HepG2 (cell line): ENCODE measurements around the gene TCP11X2. TPM values are rescaled to one million over a fixed set of nuclear protein-coding genes. Genes with fewer than 3 reads are reported as not detected.
"Not testable (repeated sequence)": the region's sequence is repeated elsewhere in the genome, so short reads cannot be mapped to it uniquely, and the experiment has no call there.

Experiments used
- ATAC-seq: fragments of 200-7000 bp; cut with Tn5 transposase; 3 replicates; pipeline ENCODE4 v1.9.1; 2020; ENCODE audit warnings: mild to moderate bottlenecking, moderate library complexity
- Bru-seq: library from RNA; stranded (reverse); fragments of 400-500 nt; gene quantifications from one replicate; lab custom pipeline; 2021; lab: Mats Ljungman, UMichigan
- BruChase-seq, 2 experiments: library from RNA; stranded (reverse); fragments of 400-500 nt; gene quantifications; one replicate each; lab custom pipeline; 2021; lab: Mats Ljungman, UMichigan
- BruUV-seq: library from RNA; stranded (reverse); fragments of 400-500 nt; replicated peaks from 2 replicates; lab custom pipeline; 2021; lab: Mats Ljungman, UMichigan
- CTCF ChIA-PET: fragments of 300-600 bp; formaldehyde crosslinking; extraction: SDS; loops from one replicate; lab custom pipeline; 2021; ENCODE audit warnings: low total read pairs, inconsistent platforms, low intra/inter-chr PET ratio; lab: Yijun Ruan, JAX
- POLR2A ChIA-PET: fragments of 350-600 bp; sonication (Branson Sonifier 250); formaldehyde crosslinking; loops from one replicate; lab custom pipeline; 2020; ENCODE audit warnings: antibody characterized with exemption, inconsistent platforms; lab: Yijun Ruan, JAX
- DNase-seq: peaks from one replicate; pipeline ENCODE4 v3.0.0-alpha.2; 2015; ENCODE audit warnings: low spot score
- FAIRE-seq: peaks from 3 replicates; lab custom pipeline; 2011; peaks lifted over from hg19 to GRCh38; lab: Jason Lieb, UNC
- H2AFZ ChIP-seq: one replicate; pipeline ENCODE4 v1.6.1; 2011; ENCODE audit warnings: low read length, inconsistent platforms
- H3K27ac ChIP-seq: fragments of 300-600 bp; 3 replicates; pipeline ENCODE4 v1.8.0; 2011; ENCODE audit warnings: mixed run types, mild to moderate bottlenecking, mixed read lengths, low read length, inconsistent platforms; ENCODE audit not compliant: insufficient read depth; ENCODE audit errors: extremely low read length
- H3K27me3 ChIP-seq, 2 experiments: fragments of 200-600 bp in 1 of 2; 2 replicates in 1 of 2; 3 replicates in 1 of 2; pipeline versions ENCODE4 v1.6.0 to v1.8.0; 2011; ENCODE audit warnings: low read length in 2 of 2, mild to moderate bottlenecking in 2 of 2, moderate library complexity in 2 of 2, inconsistent platforms in 1 of 2; ENCODE audit not compliant: insufficient read depth in 2 of 2, control insufficient read depth in 1 of 2
- H3K36me3 ChIP-seq, 2 experiments: fragments of 200-600 bp in 1 of 2; replicated peaks in 1 of 2; 2 replicates in 1 of 2; 3 replicates in 1 of 2; pipeline versions ENCODE4 v1.5.1 to v1.8.0; 2011; ENCODE audit warnings: low read length in 2 of 2, inconsistent platforms in 1 of 2; ENCODE audit not compliant: insufficient read depth in 2 of 2, control insufficient read depth in 1 of 2
- H3K4me1 ChIP-seq: 2 replicates; pipeline ENCODE4 v1.5.1; 2012; ENCODE audit warnings: low read length, inconsistent platforms; ENCODE audit not compliant: insufficient read depth
- H3K4me2 ChIP-seq: 2 replicates; pipeline ENCODE4 v1.6.0; 2011; ENCODE audit warnings: low read depth, low read length, inconsistent platforms
- H3K4me3 ChIP-seq, 3 experiments: fragments of 200-600 bp in 1 of 3; sonication (generic), shearing (Covaris generic) in 1 of 3; replicated peaks in 1 of 3; 2 replicates each; pipeline ENCODE4 v1.5.1; 2011 to 2016; ENCODE audit warnings: low read length in 3 of 3, inconsistent platforms in 2 of 3, low read depth in 2 of 3, mild to moderate bottlenecking in 2 of 3, control low read depth in 1 of 3, mixed read lengths in 1 of 3; ENCODE audit not compliant: insufficient read depth in 1 of 3
- H3K79me2 ChIP-seq: one replicate; pipeline ENCODE4 v1.6.1; 2011; ENCODE audit warnings: low read length, inconsistent platforms; ENCODE audit not compliant: insufficient read depth
- H3K9ac ChIP-seq: 2 replicates; pipeline ENCODE4 v1.6.0; 2011; ENCODE audit warnings: mild to moderate bottlenecking, low read depth, low read length, inconsistent platforms; ENCODE audit not compliant: insufficient read depth
- H3K9me3 ChIP-seq: 2 replicates; pipeline ENCODE4 v1.5.1; 2012; ENCODE audit warnings: mild to moderate bottlenecking, low read length
- H4K20me1 ChIP-seq: 2 replicates; pipeline ENCODE4 v1.6.0; 2011; ENCODE audit warnings: inconsistent platforms, mild to moderate bottlenecking, low read length, moderate library complexity; ENCODE audit not compliant: insufficient read depth
- GRHL1 ChIP-seq: sonication (generic); formaldehyde crosslinking; conservative IDR thresholded peaks from 2 replicates; pipeline ENCODE4 v1.8.0; 2022; ENCODE audit warnings: missing genetic modification reagents
- SMYD3 ChIP-seq: sonication (generic); formaldehyde crosslinking; IDR thresholded peaks from 2 replicates; pipeline ENCODE4 v1.8.1; 2023; ENCODE audit warnings: mild to moderate bottlenecking, missing genetic modification reagents
- STAG1 ChIP-seq: sonication (generic); formaldehyde crosslinking; IDR thresholded peaks from 2 replicates; pipeline ENCODE4 v1.4.0; 2020; ENCODE audit warnings: missing genetic modification reagents
- WGBS: methylation state at CpG from one replicate; pipeline ENCODE4 v1.1.6; 2017; ENCODE audit warnings: low lambda C conversion rate; 5-methylcytosine and 5-hydroxymethylcytosine counted together
- in situ Hi-C: cut with HindIII; loops from 2 replicates; pipeline ENCODE4 v1.10.0; 2017; ENCODE audit warnings: low pct_unique_long_range_greater_than_20kb; ENCODE audit not compliant: extremely low pct_ligation_motif_present
- intact Hi-C: fragments of 100-400 bp; cut with micrococcal nuclease; formaldehyde crosslinking; loops from one replicate; pipeline ENCODE4 v1.10.0; 2022; ENCODE audit not compliant: unreplicated experiment
- long read RNA-seq, 2 experiments: library from RNA in 1 of 2; library from polyadenylated mRNA in 1 of 2; stranded (forward) in 1 of 2; unstranded in 1 of 2; transcript quantifications; one replicate each; pipeline ENCODE4 v2.0.0, GENCODE V29; 2019 to 2022
- polyA minus RNA-seq, 3 experiments: library from RNA; depleted of rRNA, polyadenylated mRNA; stranded (reverse); fragments of >200 nt; gene quantifications; 2 replicates each; pipeline ENCODE4 v1.2.3, GENCODE V29; 2011; ENCODE audit warnings: low replicate concordance in 1 of 3
- polyA plus RNA-seq, 8 experiments: library from polyadenylated mRNA; depleted of rRNA in 3 of 8; stranded (reverse) in 7 of 8; unstranded in 1 of 8; fragments of >200 nt; fragmentation: Illumina TruSeq in 4 of 8; extraction: Trizol in 4 of 8; gene quantifications; 2 replicates each; pipeline versions ENCODE4 v1.2.1 to v1.2.3, GENCODE V29; 2011 to 2016; ENCODE audit warnings: low read depth in 4 of 8, missing spikeins in 1 of 8, mixed read lengths in 1 of 8; ENCODE audit not compliant: insufficient read depth in 1 of 8
- total RNA-seq, 5 experiments: library from RNA; depleted of rRNA; stranded (reverse); fragments of >200 nt; fragmentation: Illumina TruSeq; extraction: Trizol; gene quantifications; 2 replicates each; pipeline ENCODE4 v1.2.3, GENCODE V29; 2016; ENCODE audit warnings: low read depth in 1 of 5
- TF ChIP-seq, protein P1 (sequence below): sonication (generic); formaldehyde crosslinking; IDR thresholded peaks from 2 replicates; pipeline ENCODE4 v1.5.0; 2020; ENCODE audit warnings: mild to moderate bottlenecking, missing genetic modification reagents, moderate library complexity

TCP11X2 gene
- total RNA-seq (2016; rRNA removed; fragmentation: Illumina TruSeq; extraction: Trizol) (not detected in 2 replicates), polyA plus RNA-seq (2011; rRNA removed) (not detected in 2 replicates), polyA minus RNA-seq (2011; rRNA and poly(A)+ RNA removed; ENCODE audit: low replicate concordance) (not detected in 2 replicates), Bru-seq, nascent RNA (not detected), BruChase-seq, experiment 1, labeled RNA remaining after a 6-hour chase (not detected), BruChase-seq, experiment 2, labeled RNA remaining after a 2-hour chase (not detected)
- total RNA-seq (2016; cell fraction: cytosol; rRNA removed; fragmentation: Illumina TruSeq; extraction: Trizol; ENCODE audit: low read depth) = not detected in 2 replicates
- total RNA-seq (2016; cell fraction: insoluble cytoplasmic fraction; rRNA removed; fragmentation: Illumina TruSeq; extraction: Trizol) = not detected in 2 replicates
- not detected in 2 replicates for total RNA-seq (2016; cell fraction: membrane; rRNA removed; fragmentation: Illumina TruSeq; extraction: Trizol)
- total RNA-seq (2016; cell fraction: nucleus; rRNA removed; fragmentation: Illumina TruSeq; extraction: Trizol) = not detected in 2 replicates
- not detected in 2 replicates for polyA plus RNA-seq (2011; cell fraction: cytosol; rRNA removed)
- polyA plus RNA-seq (2011; cell fraction: nucleus; rRNA removed) = not detected in 2 replicates
- not detected in 2 replicates for polyA plus RNA-seq (2012)
- not detected in 2 replicates for polyA plus RNA-seq (2016; cell fraction: cytosol; fragmentation: Illumina TruSeq; extraction: Trizol; ENCODE audit: low read depth)
- not detected in 2 replicates for polyA plus RNA-seq (2016; cell fraction: insoluble cytoplasmic fraction; fragmentation: Illumina TruSeq; extraction: Trizol; ENCODE audit: low read depth)
- polyA plus RNA-seq (2016; cell fraction: membrane; fragmentation: Illumina TruSeq; extraction: Trizol; ENCODE audit: low read depth) = not detected in 2 replicates
- not detected in 2 replicates for polyA plus RNA-seq (2016; cell fraction: nucleus; fragmentation: Illumina TruSeq; extraction: Trizol; ENCODE audit: insufficient read depth, low read depth)
- polyA minus RNA-seq (2011; cell fraction: cytosol; rRNA and poly(A)+ RNA removed) = not detected in 2 replicates
- not detected in 2 replicates for polyA minus RNA-seq (2011; cell fraction: nucleus; rRNA and poly(A)+ RNA removed)
- long read RNA-seq, experiment 1 = 0 reads
- long read RNA-seq, experiment 2 = 0 reads

- DNase-seq, H3K36me3 ChIP-seq, CTCF ChIA-PET, ATAC-seq, H2AFZ ChIP-seq, H3K4me2 ChIP-seq, in situ Hi-C loops, intact Hi-C loops, H4K20me1 ChIP-seq, FAIRE-seq, H3K27ac ChIP-seq, POLR2A ChIA-PET, H3K27me3 ChIP-seq, BruUV-seq, H3K79me2 ChIP-seq, H3K4me1 ChIP-seq, H3K9me3 ChIP-seq, H3K9ac ChIP-seq, H3K4me3 ChIP-seq: not testable (repeated sequence)
- WGBS = no CpG with 5 or more reads among the region's 17 CpGs
Observed at GRCh38 chrX:102471762-102472220, at the start of gene TCP11X2. TSS of gene TCP11X2 (minus strand) at chrX:102471812.

- Histone ChIP-seq H3K27me3 (peaks cover 0 to 1% of the 10 kb centered on the region in 2 experiments; a peak in 1 of 5 replicates), H2AFZ (no peak overlapping the region), H3K36me3 (no peaks in the 10 kb centered on the region), H3K4me2 (no peak overlapping the region), H3K4me3 (no peak overlapping the region), H3K9ac (no peak overlapping the region), H3K9me3 (no peaks in the 10 kb centered on the region), H4K20me1 (no peaks in the 10 kb centered on the region), H3K27ac (no peak overlapping the region), H3K4me1 (no peaks in the 10 kb centered on the region), H3K79me2 (no peaks in the 10 kb centered on the region)
- DNase-seq (no peak), FAIRE-seq (peak; percentile 73), ATAC-seq (no peak)
- in situ Hi-C loops = no loop called here
- ChIA-PET POLR2A (no interaction called here), CTCF (no interaction called here)
- WGBS = 40% methylated on average over 7 of the region's 7 CpGs
- TF ChIP-seq STAG1 (CRISPR knock-in tag) (peak; percentile 14; the same call in 1 of the 2 replicates), SMYD3 (CRISPR knock-in tag) (no peak), GRHL1 (CRISPR knock-in tag) (no peak)
- TF ChIP-seq, protein P1, sequence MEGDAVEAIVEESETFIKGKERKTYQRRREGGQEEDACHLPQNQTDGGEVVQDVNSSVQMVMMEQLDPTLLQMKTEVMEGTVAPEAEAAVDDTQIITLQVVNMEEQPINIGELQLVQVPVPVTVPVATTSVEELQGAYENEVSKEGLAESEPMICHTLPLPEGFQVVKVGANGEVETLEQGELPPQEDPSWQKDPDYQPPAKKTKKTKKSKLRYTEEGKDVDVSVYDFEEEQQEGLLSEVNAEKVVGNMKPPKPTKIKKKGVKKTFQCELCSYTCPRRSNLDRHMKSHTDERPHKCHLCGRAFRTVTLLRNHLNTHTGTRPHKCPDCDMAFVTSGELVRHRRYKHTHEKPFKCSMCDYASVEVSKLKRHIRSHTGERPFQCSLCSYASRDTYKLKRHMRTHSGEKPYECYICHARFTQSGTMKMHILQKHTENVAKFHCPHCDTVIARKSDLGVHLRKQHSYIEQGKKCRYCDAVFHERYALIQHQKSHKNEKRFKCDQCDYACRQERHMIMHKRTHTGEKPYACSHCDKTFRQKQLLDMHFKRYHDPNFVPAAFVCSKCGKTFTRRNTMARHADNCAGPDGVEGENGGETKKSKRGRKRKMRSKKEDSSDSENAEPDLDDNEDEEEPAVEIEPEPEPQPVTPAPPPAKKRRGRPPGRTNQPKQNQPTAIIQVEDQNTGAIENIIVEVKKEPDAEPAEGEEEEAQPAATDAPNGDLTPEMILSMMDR = peak; percentile 36
- BruUV-seq = no TSS peak
- intact Hi-C loops = no loop called here
Observed at GRCh38 chrX:102517326-102517725, 45.7 kb upstream of the TCP11X2 start.
